HG02970 (cell line): Measurements from ENCODE around the gene COLEC11.
"Not testable (repeated sequence)": the region's sequence is repeated elsewhere in the genome, so short reads cannot be mapped to it uniquely, and the experiment has no call there.

Experiments
- ATAC-seq: cut with Tn5 transposase; IDR thresholded peaks from one replicate; pipeline ENCODE4 v1.9.1; 2021; ENCODE audit warnings: mild to moderate bottlenecking, moderate library complexity, moderate number of reproducible peaks; ENCODE audit not compliant: unreplicated experiment, low FRiP score

Gene COLEC11

DNA sequence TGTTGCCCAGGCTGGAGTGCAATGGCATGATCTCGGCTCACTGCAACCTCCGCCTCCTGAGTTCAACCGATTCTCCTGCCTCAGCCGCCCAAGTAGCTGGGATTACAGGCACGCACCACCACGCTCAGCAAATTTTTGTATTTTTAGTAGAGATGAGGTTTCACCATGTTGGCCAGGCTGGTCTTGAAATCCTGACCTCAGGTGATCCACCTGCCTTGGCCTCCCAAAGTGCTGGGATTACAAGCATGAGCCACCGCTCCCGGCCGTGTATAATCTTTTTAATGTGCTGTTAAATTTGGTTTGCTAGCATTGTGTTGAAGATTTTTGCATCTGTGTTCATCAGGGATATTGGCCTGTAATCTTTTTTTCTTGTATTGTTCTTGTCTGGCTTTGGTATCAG lies 24.7 kb downstream of the COLEC11 start:
- not testable (repeated sequence) for ATAC-seq

GRCh38 chr2:3620834-3621233 lies 25.9 kb downstream of the COLEC11 start:
- no peak for ATAC-seq

DNA sequence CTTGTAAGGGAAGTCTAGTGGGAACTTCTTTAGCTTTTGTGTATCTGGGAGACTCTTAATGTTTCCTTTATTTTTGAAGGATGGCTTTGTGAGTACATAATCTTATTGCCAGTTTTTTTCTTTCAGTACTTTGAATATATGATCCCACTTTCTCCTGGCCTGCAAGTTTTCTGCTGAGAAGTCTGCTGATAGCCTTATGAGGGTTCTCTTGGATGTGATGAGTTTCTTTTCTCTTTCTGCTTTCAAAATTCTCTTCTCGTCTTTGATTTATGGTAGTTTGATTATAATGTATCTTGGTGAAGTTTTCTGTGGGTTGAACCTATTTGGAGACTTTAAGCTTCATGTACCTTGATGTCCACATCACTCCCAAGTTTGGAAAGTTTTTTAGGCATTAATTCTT lies 28.1 kb downstream of the COLEC11 start:
- no peak for ATAC-seq

DNA sequence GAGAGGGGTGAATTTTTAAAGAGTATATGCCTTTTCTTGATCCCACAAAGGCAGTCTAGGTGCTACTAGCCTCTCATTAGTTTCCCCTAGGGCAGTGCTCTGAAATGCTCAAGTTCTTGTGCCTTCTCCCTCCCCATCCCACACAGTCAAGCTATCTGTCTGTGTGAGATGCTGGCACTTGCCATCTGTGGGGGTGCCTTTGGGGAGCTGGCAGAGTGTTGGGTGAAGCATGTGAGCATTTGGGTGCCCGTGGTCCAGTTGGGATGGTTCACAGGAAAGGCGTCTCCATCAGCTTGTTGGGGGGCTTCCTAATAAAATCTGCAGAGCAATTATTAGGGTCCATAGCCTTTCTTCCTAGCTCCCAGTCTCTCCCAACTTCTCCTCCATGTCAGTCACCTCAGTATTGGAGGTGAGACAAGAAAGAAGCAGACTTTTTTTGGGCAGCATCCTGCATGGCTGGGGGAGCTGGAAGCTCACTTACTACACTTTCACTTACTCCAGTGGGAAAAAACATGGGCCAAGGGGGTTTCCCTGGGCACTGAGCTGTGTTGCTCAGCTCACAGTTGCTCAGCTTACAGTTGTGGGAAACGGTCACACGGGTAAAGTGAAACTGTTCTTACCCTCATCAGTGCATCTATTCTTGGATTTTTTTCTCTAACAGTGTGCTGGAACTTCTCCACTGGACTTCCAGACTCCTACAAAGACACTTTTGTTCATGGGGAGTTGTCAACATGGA lies 29.3 kb downstream of the COLEC11 start:
- no peak for ATAC-seq

- ATAC-seq: no peak
These were observed 30.3 kb downstream of the COLEC11 start for GRCh38 chr2:3625186-3625585.

DNA sequence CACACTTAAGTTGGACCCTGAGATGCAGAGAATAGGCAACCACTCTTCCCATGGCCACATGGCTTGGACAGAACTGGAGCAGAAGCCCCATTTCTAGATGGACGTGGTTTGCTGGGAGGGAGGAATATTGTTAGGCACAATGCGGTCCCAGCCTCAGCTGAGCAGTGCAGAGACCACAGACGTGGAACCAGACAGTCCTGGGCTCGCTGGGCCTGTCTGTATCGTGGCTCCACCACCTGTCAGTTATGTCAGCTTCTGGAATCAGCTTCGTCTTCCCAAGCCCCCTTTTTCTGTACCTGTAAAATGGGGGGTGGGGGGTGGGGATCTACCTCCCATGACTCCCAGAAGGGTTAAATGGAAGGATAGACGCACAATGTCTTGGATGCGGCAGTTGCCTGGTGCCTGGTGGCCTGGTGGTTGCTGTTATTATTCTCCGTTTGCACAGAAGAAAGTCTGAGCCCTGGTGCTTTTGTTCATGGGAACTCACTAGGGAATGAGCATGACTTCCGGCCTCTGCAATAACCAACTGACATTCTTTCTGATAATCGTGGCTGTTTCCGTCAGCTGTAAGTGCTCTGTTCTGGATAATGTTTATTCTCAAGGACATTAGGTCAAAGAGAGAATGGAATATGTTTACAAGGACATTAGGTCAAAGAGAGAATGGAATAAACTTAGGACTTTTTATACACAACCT lies 31.4 kb downstream of the COLEC11 start:
- no peak for ATAC-seq

GRCh38 chr2:3626812-3627499 lies 32.0 kb downstream of the COLEC11 start:
- no peak for ATAC-seq

GRCh38 chr2:3627500-3628100 lies 32.7 kb downstream of the COLEC11 start:
- no peak for ATAC-seq

GRCh38 chr2:3628241-3628679 lies 33.3 kb downstream of the COLEC11 start:
- no peak for ATAC-seq

DNA sequence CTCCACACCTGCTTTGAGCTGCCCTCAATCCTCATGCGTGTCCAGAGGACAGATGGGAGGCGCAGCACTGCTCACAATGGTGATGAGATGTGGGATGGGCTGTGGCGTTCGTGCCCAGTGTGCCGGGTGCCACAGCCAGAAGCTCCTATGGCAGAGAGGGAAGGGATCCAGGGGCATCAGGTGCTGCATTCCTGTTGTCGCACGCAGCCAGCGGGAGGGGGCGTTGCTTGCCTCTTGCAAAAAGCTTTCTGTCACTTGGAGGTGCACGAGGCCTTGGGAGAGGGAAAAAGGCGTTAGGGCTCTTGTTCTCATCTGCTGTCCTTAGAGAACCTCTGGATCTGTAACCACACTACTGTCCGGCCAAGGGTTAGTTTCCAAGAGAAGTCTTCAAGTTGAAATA lies 33.9 kb downstream of the COLEC11 start:
- ATAC-seq: no peak

GRCh38 chr2:3630631-3631030 lies 35.7 kb downstream of the COLEC11 start:
- ATAC-seq: no peak

DNA sequence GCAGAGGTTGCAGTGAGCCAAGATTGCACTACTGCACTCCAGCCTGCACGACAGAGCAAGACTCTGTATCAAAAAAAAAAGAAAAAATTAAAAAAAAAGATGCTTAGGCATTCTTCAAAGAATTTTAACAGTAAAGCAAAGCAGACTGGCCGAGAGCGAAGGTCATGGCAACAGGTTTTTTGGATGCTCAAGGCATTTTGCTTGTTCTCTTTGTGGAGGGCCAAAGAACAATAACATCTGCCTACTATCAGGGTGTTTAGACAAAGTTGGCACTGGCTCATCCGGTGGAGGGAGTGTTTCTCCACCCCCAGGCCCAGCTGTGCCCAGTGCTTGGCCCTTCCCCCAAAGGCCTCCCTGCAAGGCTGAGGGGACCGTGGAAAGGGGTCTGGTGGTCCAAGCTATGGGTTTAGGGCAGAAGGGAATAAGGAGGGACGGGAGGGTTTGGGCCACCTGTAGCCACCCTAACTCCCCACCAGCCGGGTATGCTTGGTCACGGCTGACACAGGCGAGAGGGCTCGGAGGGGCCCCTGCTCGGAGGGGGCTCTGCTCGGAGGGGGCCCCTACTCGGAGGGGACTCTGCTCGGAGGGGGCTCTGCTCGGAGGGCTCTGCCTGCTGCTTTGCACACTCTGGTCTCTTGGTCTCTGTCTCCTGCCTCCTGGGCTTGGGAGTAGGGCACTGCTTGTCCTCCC lies 36.4 kb downstream of the COLEC11 start:
- ATAC-seq: no peak

DNA sequence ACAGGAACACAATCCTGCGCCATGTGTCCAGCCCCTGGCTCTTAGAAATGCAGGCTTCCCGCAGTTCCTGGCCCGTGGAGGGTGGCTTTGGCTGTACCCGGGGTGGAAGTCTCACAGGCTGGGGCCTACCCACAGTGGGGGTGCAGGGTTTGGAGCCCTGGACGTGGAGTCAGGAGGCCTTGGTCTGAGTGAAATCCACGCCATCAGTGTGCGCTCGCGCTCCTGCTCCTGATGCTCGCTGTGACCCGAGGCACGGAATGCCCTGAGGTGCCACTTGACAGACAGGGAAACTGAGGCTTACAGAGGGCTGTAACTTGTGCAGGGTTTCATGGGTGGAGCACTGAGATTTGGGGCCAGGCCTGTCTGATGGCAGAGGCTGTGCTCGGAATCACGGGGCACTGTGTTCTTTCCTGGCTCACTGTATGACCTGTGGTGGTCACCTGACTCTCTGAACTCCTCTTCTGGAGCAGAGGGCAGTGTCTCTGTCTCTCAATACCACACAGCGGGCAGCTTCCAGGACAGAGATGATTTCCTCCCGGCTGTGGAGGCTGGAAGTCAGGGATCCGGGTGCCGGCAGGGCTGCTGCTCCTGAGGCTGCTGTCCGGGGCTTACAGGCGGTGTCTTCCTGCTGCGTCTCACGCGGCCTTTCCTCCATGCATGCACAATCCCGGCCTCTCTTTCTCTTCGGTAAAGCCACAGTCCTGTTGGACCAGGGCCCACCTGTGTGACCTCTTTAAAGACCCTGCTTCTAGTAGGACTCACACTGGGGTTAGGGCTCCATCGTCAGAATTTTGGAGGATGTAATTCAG lies 37.1 kb downstream of the COLEC11 start:
- ATAC-seq: no peak

DNA sequence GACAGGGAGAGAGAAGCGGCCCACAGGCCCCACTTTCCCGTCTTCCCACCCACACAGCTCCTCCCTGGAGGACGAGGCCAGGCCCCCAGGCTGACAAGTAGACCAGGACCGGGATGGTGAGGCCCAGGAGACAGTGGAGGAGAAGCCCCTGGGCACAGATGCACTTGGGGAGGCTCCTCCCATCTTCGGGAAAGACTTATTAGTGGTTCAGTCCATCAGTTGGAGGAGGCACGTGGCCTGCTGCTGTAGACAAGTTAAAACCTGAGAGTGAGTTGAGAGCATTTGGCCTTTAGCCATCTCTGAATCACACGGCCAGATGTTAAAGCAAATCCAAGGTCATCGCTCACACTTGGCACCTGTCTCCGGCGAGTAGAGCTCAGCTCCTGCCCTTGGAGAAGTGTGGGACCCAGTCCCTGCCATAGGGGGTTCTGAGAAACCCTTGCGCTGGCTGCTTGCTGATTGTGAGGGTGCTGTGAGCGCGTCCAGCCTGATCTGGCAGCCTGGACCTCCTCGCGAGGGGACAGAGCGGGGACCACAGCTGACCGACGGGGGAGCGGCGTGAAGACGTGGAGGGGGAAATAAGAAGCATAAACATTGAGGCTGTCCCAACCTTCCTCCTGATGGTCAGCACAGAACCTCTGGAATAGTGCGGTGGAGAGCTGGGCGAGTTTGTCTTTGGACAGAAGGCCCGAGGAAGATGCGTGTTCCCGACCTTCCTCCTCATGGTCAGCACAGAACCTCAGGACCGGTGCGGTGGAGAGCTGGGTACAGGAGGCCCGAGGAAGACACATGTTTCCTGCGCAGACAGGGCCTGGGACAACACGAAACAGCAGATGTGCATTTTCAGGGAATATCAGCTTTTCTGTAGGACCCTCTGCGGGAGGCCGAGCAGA lies 38.4 kb downstream of the COLEC11 start:
- no peak for ATAC-seq

GRCh38 chr2:3633982-3634595 lies 39.2 kb downstream of the COLEC11 start:
- ATAC-seq: no peak

DNA sequence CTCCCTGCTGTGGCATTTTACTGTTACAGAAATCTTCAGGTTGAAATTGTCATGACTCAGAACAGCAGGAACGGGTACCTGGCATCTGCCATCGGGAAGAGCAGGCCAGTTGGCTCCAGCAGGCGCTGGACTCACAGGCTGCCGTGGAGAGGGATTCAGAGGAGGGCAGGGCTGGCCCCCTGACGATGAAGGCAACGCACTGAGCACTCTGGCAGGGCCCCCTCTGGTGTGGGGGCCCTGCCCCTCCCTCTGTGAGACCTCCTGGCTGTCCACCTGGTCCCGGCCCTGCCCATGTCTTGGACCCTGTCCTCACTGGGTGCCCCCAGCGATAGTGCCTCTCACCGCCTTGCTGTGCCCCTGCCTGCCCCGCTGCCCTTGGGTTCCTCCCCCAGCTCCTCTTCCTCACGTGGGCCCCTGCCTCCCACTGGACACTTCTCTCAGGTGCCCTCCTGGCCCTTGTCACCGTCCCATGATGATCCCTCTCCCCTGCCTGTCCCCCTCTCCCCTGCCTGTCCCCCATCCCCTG lies 39.7 kb downstream of the COLEC11 start:
- ATAC-seq: no peak

DNA sequence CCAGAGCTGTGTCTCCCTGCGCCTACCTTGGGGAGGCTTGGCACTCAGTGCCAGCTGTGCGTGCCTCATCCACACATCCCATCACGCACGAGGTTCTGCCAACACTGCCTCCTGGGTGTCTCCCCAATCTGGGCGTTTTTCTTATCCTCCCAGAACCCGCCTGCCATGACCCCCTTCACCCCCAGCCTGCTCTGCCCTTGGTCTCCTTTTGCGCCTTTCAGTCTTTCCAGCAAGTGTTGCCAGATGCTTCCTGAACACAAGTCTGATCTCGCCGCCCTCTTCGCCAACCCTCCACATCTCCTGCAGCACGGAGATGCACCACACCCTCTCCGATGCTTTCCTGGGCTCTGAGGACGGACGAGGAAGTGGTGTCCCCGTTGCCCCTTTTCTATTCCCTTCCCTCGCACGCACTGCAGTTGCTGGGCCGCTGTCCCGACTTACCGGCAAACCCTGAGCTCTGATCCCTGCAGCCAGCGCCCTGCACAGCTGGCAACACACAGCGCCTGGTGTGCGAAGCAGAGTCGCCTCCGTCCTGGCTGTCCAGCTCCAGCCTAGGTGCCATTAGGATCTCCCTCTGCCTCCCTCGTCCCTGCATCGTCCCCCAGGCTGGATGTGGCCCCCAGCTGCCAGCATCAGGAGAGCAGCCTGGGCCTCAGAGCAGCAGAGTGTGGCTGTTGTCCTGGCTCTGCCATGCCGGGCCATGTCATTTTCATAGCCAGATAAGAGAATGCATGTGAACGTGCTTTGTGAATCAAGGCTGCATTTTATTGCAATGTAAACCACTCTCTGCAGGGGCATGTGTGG lies 40.5 kb downstream of the COLEC11 start:
- no peak for ATAC-seq
